Astrocyte of the hippocampus (primary cell): Measurements from ENCODE around the gene CLDN19.

Experiments used
- DNase-seq: peaks from one replicate; pipeline ENCODE4 v3.0.0; 2011; ENCODE audit warnings: low read depth, low spot score

The CLDN19 gene

GRCh38 chr1:42739753-42740700 lies at the start of gene CLDN19:
TSS of gene CLDN19 (minus strand) at chr1:42740236. CDS start at chr1:42740063, 173 bp downstream.
- DNase-seq = no peak

GRCh38 chr1:42788021-42788420 lies 48.0 kb upstream of the CLDN19 start:
- DNase-seq = no peak

GRCh38 chr1:42786097-42786496 lies 46.1 kb upstream of the CLDN19 start:
- no peak for DNase-seq

- peak; percentile 39 for DNase-seq
Observed at GRCh38 chr1:42784946-42785693, 45.1 kb upstream of the CLDN19 start, which contains the start of gene TMEM269. TSS of gene TMEM269 (plus strand) at chr1:42784991. CDS start at chr1:42789894, 4,903 bp downstream.

- no peak for DNase-seq
Observed at GRCh38 chr1:42784547-42784945, 44.5 kb upstream of the CLDN19 start.

GRCh38 chr1:42783092-42783491 lies 43.1 kb upstream of the CLDN19 start:
- no peak for DNase-seq

GRCh38 chr1:42780176-42780575 lies 40.1 kb upstream of the CLDN19 start:
- DNase-seq = no peak

GRCh38 chr1:42779725-42780124 lies 39.7 kb upstream of the CLDN19 start:
- no peak for DNase-seq

GRCh38 chr1:42777852-42778251 lies 37.8 kb upstream of the CLDN19 start:
- DNase-seq = peak; percentile 49

GRCh38 chr1:42776502-42776901 lies 36.5 kb upstream of the CLDN19 start:
- DNase-seq = no peak

- no peak for DNase-seq
Observed at GRCh38 chr1:42774928-42775526, 35.0 kb upstream of the CLDN19 start.

GRCh38 chr1:42773420-42773819 lies 33.4 kb upstream of the CLDN19 start:
- no peak for DNase-seq

- DNase-seq = no peak
Observed at GRCh38 chr1:42769811-42770210, 29.8 kb upstream of the CLDN19 start.

- no peak for DNase-seq
Observed at GRCh38 chr1:42768172-42768571, 28.1 kb upstream of the CLDN19 start.

GRCh38 chr1:42767510-42768000 lies 27.5 kb upstream of the CLDN19 start:
- no peak for DNase-seq

GRCh38 chr1:42766741-42767509 lies 26.9 kb upstream of the CLDN19 start, which contains the start of the genes C1orf50 and P3H1:
TSS of gene C1orf50 (plus strand) at chr1:42767249. CDS start at chr1:42767312, 63 bp downstream.
TSS of gene P3H1 (minus strand) at chr1:42767028. CDS start at chr1:42766971, 57 bp downstream.
- DNase-seq = peak; percentile 100

- peak; percentile 89 for DNase-seq
Observed at GRCh38 chr1:42765832-42766740, 26.1 kb upstream of the CLDN19 start.

GRCh38 chr1:42765269-42765668 lies 25.2 kb upstream of the CLDN19 start:
- peak; percentile 40 for DNase-seq

- no peak for DNase-seq
Observed at GRCh38 chr1:42762269-42762668, 22.2 kb upstream of the CLDN19 start.

GRCh38 chr1:42761567-42761966 lies 21.5 kb upstream of the CLDN19 start:
- no peak for DNase-seq
